Natural killer cell (primary cell): ENCODE results near the gene MYCN. TPM values are rescaled to one million over a fixed set of nuclear protein-coding genes. Genes with fewer than 3 reads are reported as not detected.

Experiments used
- ATAC-seq, 3 donors: fragments of 150-1000 bp in 2 of 3; fragments of 200-7000 bp in 1 of 3; cut with Tn5 transposase; 1 replicate in 1 of 3; 2 replicates in 2 of 3; pipeline ENCODE4 v1.10.0; 2021; ENCODE audit warnings: mild to moderate bottlenecking in 2 of 3, moderate library complexity in 2 of 3
- DNase-seq, 2 donors: peaks; one replicate each; pipeline versions ENCODE4 v3.0.0 to v3.0.0-alpha.2; 2013 to 2021; ENCODE audit warnings: mixed read lengths in 1 of 2
- H3K27ac ChIP-seq: one replicate; pipeline ENCODE4 v1.5.1; 2013; ENCODE audit warnings: mild to moderate bottlenecking, low read length
- H3K27me3 ChIP-seq: one replicate; pipeline ENCODE4 v1.6.1; 2013; ENCODE audit warnings: low read length; ENCODE audit not compliant: control insufficient read depth, insufficient read depth
- H3K36me3 ChIP-seq: one replicate; pipeline ENCODE4 v1.6.1; 2013; ENCODE audit warnings: low read length; ENCODE audit not compliant: control insufficient read depth, insufficient read depth
- H3K4me1 ChIP-seq: one replicate; pipeline ENCODE4 v1.6.1; 2013; ENCODE audit warnings: low read length; ENCODE audit not compliant: control insufficient read depth, insufficient read depth
- H3K4me3 ChIP-seq: one replicate; pipeline ENCODE4 v1.5.1; 2013; ENCODE audit warnings: low read length
- H3K9me3 ChIP-seq: one replicate; pipeline ENCODE4 v1.6.1; 2013; ENCODE audit warnings: low read length; ENCODE audit not compliant: control insufficient read depth, insufficient read depth
- H3K27ac Mint-ChIP-seq, 2 donors: one replicate each; pipeline ENCODE4 v1.8.0; 2022; ENCODE audit warnings: mild to moderate bottlenecking in 2 of 2, mixed read lengths in 2 of 2, moderate library complexity in 1 of 2
- H3K27me3 Mint-ChIP-seq, 2 donors: one replicate each; pipeline ENCODE4 v1.8.0; 2022; ENCODE audit warnings: low read depth in 2 of 2, mixed read lengths in 2 of 2
- H3K36me3 Mint-ChIP-seq: one replicate; pipeline ENCODE4 v1.8.0; 2022; ENCODE audit warnings: mixed read lengths
- H3K4me1 Mint-ChIP-seq, 2 donors: one replicate each; pipeline ENCODE4 v1.8.0; 2022; ENCODE audit warnings: mixed read lengths in 2 of 2
- H3K4me3 Mint-ChIP-seq: one replicate; pipeline ENCODE4 v1.8.0; 2022; ENCODE audit warnings: mild to moderate bottlenecking, moderate library complexity, mixed read lengths
- H3K9me3 Mint-ChIP-seq, 2 donors: one replicate each; pipeline ENCODE4 v1.8.0; 2022; ENCODE audit warnings: mixed read lengths in 2 of 2
- CTCF ChIP-seq: fragments of 200-600 bp; IDR thresholded peaks from one replicate; pipeline ENCODE4 v1.8.0; 2022; ENCODE audit warnings: antibody characterized with exemption
- WGBS: methylation state at CpG from one replicate; pipeline ENCODE4 v1.1.7; 2013; ENCODE audit warnings: missing lambda C conversion rate; ENCODE audit not compliant: insufficient coverage; 5-methylcytosine and 5-hydroxymethylcytosine counted together
- intact Hi-C: fragments of 100-400 bp; cut with micrococcal nuclease; formaldehyde crosslinking; loops from one replicate; pipeline ENCODE4 v1.14.2; 2022
- total RNA-seq, 4 donors: library from RNA; stranded (reverse); fragments of 120-200 nt in 1 of 4; gene quantifications; one replicate each; pipeline versions ENCODE4 v1.2.3 to v1.2.4, GENCODE V29; 2013 to 2022

MYCN gene
- total RNA-seq, 3 donors from 2014 or later (not counting 1 experiment from before 2014, with no cell fraction given), result 0.18 TPM; not detected in 2

- WGBS, result 92% methylated on average over 20 of the region's 21 CpGs
- Mint-ChIP-seq H3K9me3 (no peaks in the 10 kb centered on the region), H3K36me3 (no peaks in the 10 kb centered on the region), H3K27ac (no peak overlapping the region), H3K4me3 (no peak overlapping the region), H3K27me3 (peaks cover 12 to 20% of the 10 kb centered on the region in 2 donors), H3K4me1 (no peaks in the 10 kb centered on the region)
- TF ChIP-seq CTCF, result no peak
- intact Hi-C loops, result no loop called here
- Histone ChIP-seq H3K27me3 (no peaks in the 10 kb centered on the region), H3K36me3 (no peaks in the 10 kb centered on the region), H3K9me3 (no peaks in the 10 kb centered on the region), H3K27ac (no peak overlapping the region), H3K4me1 (no peaks in the 10 kb centered on the region), H3K4me3 (no peak overlapping the region)
- DNase-seq (no peak), ATAC-seq (no peak)
These were observed 7.8 kb upstream of the MYCN start for GRCh38 chr2:15932394-15933183.

GRCh38 chr2:15933184-15933845 lies 7.0 kb upstream of the MYCN start:
- Histone ChIP-seq H3K27me3 (no peaks in the 10 kb centered on the region), H3K36me3 (no peaks in the 10 kb centered on the region), H3K4me1 (no peaks in the 10 kb centered on the region), H3K27ac (no peak overlapping the region), H3K9me3 (no peaks in the 10 kb centered on the region), H3K4me3 (no peak overlapping the region)
- Mint-ChIP-seq H3K4me1 (no peaks in the 10 kb centered on the region), H3K27me3 (peaks cover 15 to 27% of the 10 kb centered on the region in 2 donors), H3K4me3 (no peak overlapping the region), H3K27ac (no peak overlapping the region), H3K9me3 (no peaks in the 10 kb centered on the region), H3K36me3 (no peaks in the 10 kb centered on the region)
- no peak for ATAC-seq
- intact Hi-C loops, result no loop called here
- no peak for TF ChIP-seq CTCF
- DNase-seq, result no peak
- 87% methylated on average over 11 of the region's 11 CpGs for WGBS

GRCh38 chr2:15934291-15934945 lies 5.9 kb upstream of the MYCN start:
- no peak for ATAC-seq
- intact Hi-C loops, result no loop called here
- no peaks in the 10 kb centered on the region for H3K9me3 Mint-ChIP-seq
- Histone ChIP-seq H3K36me3 (no peaks in the 10 kb centered on the region), H3K4me1 (peaks cover 1% of the 10 kb centered on the region), H3K9me3 (no peaks in the 10 kb centered on the region), H3K4me3 (no peak overlapping the region), H3K27me3 (peaks cover 5% of the 10 kb centered on the region), H3K27ac (no peak overlapping the region)
- TF ChIP-seq CTCF, result no peak
- peaks cover 23 to 34% of the 10 kb centered on the region in 2 donors for H3K27me3 Mint-ChIP-seq
- H3K4me1 Mint-ChIP-seq, result no peaks in the 10 kb centered on the region
- no peak overlapping the region for H3K27ac Mint-ChIP-seq
- no peak for DNase-seq
- WGBS, result 90% methylated on average over 2 of the region's 4 CpGs
- no peaks in the 10 kb centered on the region for H3K36me3 Mint-ChIP-seq
- no peak overlapping the region for H3K4me3 Mint-ChIP-seq
